ENCODE measurements around the gene GARNL3.

DNA sequence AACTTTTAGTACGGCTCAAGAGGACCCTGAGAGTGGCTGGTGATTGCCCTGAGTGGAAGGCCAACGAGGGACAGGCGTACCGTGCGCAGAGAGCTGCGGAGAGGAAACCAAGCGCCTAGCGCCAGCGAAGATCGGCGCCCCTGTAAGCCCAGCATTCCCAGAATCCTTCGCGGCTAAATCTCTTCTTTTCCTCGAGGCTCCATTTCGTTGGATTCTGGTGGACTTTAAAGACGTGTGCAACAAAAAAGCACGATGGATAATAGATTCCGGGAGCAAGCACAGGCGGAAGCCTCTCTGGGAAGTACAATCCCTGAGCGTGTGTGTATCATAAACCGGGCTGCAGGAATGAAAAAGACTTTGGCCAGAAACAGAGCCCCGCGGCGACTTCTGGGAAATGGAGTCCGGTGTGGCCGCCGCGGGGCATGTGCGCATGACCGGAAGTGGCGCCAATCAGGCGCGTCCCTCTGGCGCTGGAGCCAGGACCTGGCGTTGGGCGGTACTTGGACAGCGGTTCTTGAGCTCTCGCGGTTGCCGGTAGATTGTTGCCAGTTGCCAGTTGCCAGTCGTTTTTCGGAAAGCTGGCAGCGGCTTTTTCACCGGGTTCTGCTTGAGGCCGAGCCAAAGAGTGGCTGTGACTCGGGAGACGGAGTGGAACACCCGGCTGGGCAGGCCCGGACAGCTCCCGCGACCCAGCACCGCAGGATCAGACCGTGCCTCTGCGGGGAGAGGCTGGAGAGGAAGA lies 159.5 kb downstream of the GARNL3 start, which contains the start of gene ZNF79:
- TF ChIP-seq CTCF (IDR thresholded peaks at IDR 0.05) (no peak), EZH2 (IDR thresholded peaks at IDR 0.05) (no peak)
